HepG2 (cell line): ENCODE results near the gene PSEN2.

Experiments used
- ARID2 ChIP-seq: sonication (generic); formaldehyde crosslinking; IDR thresholded peaks from 2 replicates; pipeline ENCODE4 v1.8.1; 2022; ENCODE audit warnings: mild to moderate bottlenecking, missing genetic modification reagents, borderline replicate concordance
- ARNT ChIP-seq: fragments of 450-650 bp; IDR thresholded peaks from 2 replicates; pipeline ENCODE4 v1.6.1; 2017
- ASH2L ChIP-seq: fragments of 300-600, 200-600 bp; sonication (generic); IDR thresholded peaks from 2 replicates; pipeline ENCODE4 v1.7.0; 2017; ENCODE audit warnings: low read depth, mild to moderate bottlenecking, moderate library complexity, mixed read lengths, low read length; ENCODE audit not compliant: insufficient read length
- CCAR2 ChIP-seq: fragments of 200-400 bp; formaldehyde crosslinking; optimal IDR thresholded peaks from 2 replicates; pipeline ENCODE3; 2018; ENCODE audit warnings: low read depth, mild to moderate bottlenecking, low read length, moderate library complexity
- EP300 ChIP-seq, 3 experiments: sonication (generic) in 1 of 3; formaldehyde crosslinking in 1 of 3; IDR thresholded peaks; 2 replicates each; pipeline versions ENCODE4 v1.5.1 to v1.6.1; 2011 to 2020; ENCODE audit warnings: low read depth in 2 of 3, low read length in 2 of 3, borderline replicate concordance in 1 of 3, improper control_type of control experiment in 1 of 3, mild to moderate bottlenecking in 1 of 3, missing genetic modification reagents in 1 of 3, moderate library complexity in 1 of 3
- POLR2A ChIP-seq, 2 experiments: IDR thresholded peaks; 2 replicates each; pipeline ENCODE4 v1.6.1; 2011; ENCODE audit warnings: low read depth in 2 of 2, low read length in 2 of 2, mild to moderate bottlenecking in 1 of 2, moderate library complexity in 1 of 2; ENCODE audit not compliant: insufficient read depth in 1 of 2
- RBFOX2 ChIP-seq: fragments of 200-400 bp; formaldehyde crosslinking; IDR thresholded peaks from 2 replicates; pipeline ENCODE4 v1.6.1; 2017; ENCODE audit warnings: low read depth, mild to moderate bottlenecking, low read length
- RNF2 ChIP-seq: fragments of 450-650 bp; conservative IDR thresholded peaks from 2 replicates; pipeline ENCODE4 v1.6.1; 2016; ENCODE audit warnings: low read depth
- TF ChIP-seq, protein P1 (sequence below): fragments of 450-650 bp; IDR thresholded peaks from 2 replicates; pipeline ENCODE4 v1.6.1; 2017; ENCODE audit warnings: mild to moderate bottlenecking
- TF ChIP-seq, protein P2 (sequence below): sonication (generic); formaldehyde crosslinking; IDR thresholded peaks from 2 replicates; pipeline ENCODE4 v1.4.0; 2020; ENCODE audit warnings: missing genetic modification reagents, mild to moderate bottlenecking, borderline replicate concordance
- TF ChIP-seq, protein P3 (sequence below): sonication (generic); formaldehyde crosslinking; IDR thresholded peaks from 2 replicates; pipeline ENCODE4 v1.4.0; 2020; ENCODE audit warnings: missing genetic modification reagents, borderline replicate concordance
- TF ChIP-seq, protein P4 (sequence below): sonication (generic); formaldehyde crosslinking; IDR thresholded peaks from 2 replicates; pipeline ENCODE4 v1.5.0; 2020; ENCODE audit warnings: mild to moderate bottlenecking, missing genetic modification reagents, moderate library complexity

DNA sequence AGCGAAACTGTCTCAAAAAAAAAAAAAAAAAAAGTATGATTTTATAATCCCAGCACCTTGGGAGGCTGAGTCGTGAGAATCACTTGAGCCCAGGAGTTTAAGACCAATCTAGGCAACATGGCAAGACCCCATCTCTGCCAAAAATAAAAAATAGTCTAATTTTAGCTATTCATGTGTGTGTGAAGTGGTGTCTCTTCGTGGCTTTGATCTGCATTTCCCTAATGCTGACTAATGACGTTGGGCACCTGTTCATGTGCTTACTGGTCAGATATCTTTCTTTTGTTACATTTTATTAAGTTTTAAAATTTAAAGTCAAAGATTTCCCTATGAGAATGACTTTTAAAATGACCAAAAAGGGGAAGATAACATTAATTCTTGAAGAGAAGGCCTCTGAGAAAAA lies 31.0 kb downstream of the PSEN2 start:
- TF ChIP-seq ARNT, result no peak
- no peak for TF ChIP-seq ARID2 (CRISPR knock-in tag)
- TF ChIP-seq, protein P1, sequence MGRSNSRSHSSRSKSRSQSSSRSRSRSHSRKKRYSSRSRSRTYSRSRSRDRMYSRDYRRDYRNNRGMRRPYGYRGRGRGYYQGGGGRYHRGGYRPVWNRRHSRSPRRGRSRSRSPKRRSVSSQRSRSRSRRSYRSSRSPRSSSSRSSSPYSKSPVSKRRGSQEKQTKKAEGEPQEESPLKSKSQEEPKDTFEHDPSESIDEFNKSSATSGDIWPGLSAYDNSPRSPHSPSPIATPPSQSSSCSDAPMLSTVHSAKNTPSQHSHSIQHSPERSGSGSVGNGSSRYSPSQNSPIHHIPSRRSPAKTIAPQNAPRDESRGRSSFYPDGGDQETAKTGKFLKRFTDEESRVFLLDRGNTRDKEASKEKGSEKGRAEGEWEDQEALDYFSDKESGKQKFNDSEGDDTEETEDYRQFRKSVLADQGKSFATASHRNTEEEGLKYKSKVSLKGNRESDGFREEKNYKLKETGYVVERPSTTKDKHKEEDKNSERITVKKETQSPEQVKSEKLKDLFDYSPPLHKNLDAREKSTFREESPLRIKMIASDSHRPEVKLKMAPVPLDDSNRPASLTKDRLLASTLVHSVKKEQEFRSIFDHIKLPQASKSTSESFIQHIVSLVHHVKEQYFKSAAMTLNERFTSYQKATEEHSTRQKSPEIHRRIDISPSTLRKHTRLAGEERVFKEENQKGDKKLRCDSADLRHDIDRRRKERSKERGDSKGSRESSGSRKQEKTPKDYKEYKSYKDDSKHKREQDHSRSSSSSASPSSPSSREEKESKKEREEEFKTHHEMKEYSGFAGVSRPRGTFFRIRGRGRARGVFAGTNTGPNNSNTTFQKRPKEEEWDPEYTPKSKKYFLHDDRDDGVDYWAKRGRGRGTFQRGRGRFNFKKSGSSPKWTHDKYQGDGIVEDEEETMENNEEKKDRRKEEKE, result no peak
- TF ChIP-seq RNF2, result no peak
- TF ChIP-seq, protein P2, sequence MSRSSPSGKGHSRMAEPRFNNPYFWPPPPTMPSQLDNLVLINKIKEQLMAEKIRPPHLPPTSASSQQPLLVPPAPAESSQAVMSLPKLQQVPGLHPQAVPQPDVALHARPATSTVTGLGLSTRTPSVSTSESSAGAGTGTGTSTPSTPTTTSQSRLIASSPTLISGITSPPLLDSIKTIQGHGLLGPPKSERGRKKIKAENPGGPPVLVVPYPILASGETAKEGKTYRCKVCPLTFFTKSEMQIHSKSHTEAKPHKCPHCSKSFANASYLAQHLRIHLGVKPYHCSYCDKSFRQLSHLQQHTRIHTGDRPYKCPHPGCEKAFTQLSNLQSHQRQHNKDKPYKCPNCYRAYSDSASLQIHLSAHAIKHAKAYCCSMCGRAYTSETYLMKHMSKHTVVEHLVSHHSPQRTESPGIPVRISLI, result no peak
- TF ChIP-seq, protein P3, sequence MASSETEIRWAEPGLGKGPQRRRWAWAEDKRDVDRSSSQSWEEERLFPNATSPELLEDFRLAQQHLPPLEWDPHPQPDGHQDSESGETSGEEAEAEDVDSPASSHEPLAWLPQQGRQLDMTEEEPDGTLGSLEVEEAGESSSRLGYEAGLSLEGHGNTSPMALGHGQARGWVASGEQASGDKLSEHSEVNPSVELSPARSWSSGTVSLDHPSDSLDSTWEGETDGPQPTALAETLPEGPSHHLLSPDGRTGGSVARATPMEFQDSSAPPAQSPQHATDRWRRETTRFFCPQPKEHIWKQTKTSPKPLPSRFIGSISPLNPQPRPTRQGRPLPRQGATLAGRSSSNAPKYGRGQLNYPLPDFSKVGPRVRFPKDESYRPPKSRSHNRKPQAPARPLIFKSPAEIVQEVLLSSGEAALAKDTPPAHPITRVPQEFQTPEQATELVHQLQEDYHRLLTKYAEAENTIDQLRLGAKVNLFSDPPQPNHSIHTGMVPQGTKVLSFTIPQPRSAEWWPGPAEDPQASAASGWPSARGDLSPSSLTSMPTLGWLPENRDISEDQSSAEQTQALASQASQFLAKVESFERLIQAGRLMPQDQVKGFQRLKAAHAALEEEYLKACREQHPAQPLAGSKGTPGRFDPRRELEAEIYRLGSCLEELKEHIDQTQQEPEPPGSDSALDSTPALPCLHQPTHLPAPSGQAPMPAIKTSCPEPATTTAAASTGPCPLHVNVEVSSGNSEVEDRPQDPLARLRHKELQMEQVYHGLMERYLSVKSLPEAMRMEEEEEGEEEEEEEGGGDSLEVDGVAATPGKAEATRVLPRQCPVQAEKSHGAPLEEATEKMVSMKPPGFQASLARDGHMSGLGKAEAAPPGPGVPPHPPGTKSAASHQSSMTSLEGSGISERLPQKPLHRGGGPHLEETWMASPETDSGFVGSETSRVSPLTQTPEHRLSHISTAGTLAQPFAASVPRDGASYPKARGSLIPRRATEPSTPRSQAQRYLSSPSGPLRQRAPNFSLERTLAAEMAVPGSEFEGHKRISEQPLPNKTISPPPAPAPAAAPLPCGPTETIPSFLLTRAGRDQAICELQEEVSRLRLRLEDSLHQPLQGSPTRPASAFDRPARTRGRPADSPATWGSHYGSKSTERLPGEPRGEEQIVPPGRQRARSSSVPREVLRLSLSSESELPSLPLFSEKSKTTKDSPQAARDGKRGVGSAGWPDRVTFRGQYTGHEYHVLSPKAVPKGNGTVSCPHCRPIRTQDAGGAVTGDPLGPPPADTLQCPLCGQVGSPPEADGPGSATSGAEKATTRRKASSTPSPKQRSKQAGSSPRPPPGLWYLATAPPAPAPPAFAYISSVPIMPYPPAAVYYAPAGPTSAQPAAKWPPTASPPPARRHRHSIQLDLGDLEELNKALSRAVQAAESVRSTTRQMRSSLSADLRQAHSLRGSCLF (CRISPR knock-in tag), result no peak
- TF ChIP-seq CCAR2, result no peak
- no peak for TF ChIP-seq POLR2A (IDR thresholded peaks at IDR 0.05; ENCODE audit: insufficient read depth in 1 of 2, low read depth in 2 of 2, low read length in 2 of 2)
- TF ChIP-seq ASH2L, result no peak
- no peak for TF ChIP-seq RBFOX2
- TF ChIP-seq EP300 (IDR thresholded peaks at IDR 0.05; ENCODE audit: low read depth in 2 of 2, low read length in 2 of 2), result no peak
- no peak for TF ChIP-seq EP300 (CRISPR knock-in tag; IDR thresholded peaks at IDR 0.05; ENCODE audit: borderline replicate concordance)
- TF ChIP-seq, protein P4, sequence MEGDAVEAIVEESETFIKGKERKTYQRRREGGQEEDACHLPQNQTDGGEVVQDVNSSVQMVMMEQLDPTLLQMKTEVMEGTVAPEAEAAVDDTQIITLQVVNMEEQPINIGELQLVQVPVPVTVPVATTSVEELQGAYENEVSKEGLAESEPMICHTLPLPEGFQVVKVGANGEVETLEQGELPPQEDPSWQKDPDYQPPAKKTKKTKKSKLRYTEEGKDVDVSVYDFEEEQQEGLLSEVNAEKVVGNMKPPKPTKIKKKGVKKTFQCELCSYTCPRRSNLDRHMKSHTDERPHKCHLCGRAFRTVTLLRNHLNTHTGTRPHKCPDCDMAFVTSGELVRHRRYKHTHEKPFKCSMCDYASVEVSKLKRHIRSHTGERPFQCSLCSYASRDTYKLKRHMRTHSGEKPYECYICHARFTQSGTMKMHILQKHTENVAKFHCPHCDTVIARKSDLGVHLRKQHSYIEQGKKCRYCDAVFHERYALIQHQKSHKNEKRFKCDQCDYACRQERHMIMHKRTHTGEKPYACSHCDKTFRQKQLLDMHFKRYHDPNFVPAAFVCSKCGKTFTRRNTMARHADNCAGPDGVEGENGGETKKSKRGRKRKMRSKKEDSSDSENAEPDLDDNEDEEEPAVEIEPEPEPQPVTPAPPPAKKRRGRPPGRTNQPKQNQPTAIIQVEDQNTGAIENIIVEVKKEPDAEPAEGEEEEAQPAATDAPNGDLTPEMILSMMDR (CRISPR knock-in tag), result no peak
